Activated naive CD8-positive, alpha-beta T cell treated with anti-CD3 and anti-CD28 coated beads, Interleukin-2, amount 50 U/mL, for 16 hours (primary cell): ENCODE data around the gene CYP2U1.
A peak's percentile ranks its signal among the peaks of the same experiment; 100 is the strongest.

Experiments used
- DNase-seq: peaks from one replicate; pipeline ENCODE4 v3.0.0-alpha.2; 2020; ENCODE audit warnings: low read depth, low spot score

Gene CYP2U1

DNA sequence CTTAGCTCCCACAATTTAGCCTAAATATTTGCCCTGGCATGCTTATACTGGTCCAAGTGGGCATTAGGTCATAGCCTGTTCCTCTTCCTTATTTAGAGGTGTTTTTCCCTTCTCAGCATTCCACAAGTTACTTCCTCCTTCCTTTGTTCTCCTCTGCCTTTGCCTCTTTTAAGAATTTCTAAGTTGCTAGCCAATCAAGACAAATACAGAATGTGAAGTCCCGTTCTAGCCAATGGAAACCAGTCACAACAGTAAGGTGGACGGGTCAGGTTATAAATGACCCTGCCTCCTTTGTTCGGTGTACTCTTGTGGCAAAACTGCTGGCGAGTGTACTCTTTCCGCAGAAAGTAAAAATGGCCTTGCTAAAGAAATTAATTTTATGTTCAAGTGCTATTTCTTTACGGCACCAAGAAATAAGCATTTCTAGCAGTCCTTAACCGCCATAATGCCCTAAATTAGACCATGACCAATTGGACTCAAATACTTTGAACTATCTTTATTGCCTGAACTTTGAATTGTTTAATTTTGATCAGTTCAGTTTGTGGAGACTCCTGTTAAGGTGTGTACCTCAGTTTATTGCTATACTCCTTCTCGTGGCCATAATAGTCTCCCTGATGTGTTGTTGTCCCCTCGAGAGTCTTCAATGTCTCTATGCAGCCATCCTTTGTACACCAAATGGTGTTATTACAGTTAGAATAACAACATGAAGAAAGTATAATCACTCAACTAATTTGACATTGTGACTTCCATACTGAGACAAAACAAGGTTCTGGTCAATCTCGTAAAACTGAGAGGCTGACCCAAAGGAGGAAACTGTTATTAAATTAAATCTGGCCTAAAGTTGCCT is 56.8 kb downstream of the CYP2U1 start:
- no peak for DNase-seq

DNA sequence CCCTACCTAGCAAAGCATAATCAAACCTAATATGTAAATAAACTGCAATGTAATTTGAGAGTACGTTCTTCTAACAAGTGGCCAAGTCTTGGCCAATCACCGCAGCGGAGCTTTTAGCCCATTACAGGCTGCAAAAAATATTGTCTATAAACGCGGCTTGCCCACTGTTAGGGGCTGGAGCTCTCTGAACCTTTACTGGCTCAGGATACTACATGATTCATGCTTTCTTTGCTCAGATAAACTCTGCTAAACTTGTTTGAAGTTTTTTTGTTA is 57.4 kb downstream of the CYP2U1 start:
- DNase-seq: no peak

DNA sequence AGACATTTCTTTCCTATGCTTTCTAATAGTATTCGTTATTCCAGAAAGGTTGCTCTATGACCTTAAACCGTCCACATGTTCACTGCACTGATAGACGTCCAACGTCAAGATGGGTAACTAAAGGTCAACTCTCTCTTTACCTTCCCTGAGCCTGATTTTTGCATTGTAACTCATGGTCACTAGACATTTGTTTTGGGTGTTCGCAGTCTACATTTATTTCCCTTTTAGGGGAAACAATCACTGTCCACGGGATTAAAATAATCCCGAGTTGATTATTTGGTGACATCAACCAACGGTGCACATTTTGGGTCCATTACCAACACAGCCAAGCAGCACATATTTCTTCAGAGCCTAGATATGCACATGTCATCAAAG is 57.8 kb downstream of the CYP2U1 start:
- no peak for DNase-seq

DNA sequence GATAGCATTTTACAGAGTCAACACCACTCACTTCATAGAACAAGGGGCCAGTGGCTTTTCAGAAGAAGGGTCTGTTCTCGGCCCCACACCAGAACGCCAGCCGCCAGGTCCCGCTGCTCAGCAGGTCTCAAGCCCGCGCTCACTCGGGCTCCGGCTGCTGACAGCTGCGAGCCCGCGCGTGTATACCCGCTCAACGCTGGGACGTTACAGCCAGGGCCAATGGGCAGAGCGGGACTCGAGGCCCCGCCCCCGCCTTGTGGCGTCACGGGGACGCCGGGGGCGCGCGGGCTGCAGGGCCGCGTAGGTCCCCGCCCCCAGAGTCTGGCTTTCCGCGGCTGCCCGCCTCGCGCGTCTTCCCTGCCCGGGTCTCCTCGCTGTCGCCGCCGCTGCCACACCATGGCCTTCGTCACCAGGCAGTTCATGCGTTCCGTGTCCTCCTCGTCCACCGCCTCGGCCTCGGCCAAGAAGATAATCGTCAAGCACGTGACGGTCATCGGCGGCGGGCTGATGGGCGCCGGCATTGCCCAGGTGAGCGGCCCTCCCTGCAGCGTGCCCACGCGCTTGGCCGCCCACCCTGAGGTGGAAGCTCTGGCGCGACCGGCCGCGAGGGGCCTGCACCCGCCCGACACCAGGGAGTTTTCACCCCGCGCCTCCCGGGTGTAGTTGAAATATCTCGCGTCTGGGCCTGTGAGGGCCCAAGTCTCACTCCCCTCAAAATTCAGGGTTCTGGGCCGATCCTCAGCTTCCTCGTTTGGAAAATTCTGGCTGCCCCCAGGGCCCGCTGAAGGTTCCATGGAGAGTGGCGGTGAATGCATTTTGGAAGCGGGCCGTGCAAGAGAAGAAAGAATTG is 58.4 kb downstream of the CYP2U1 start, which contains the start of gene HADH:
TSS of gene HADH (plus strand) at position 353 of the 850 bp plus-strand sequence. CDS start at position 397, 44 bp downstream.
- peak; percentile 89 for DNase-seq

DNA sequence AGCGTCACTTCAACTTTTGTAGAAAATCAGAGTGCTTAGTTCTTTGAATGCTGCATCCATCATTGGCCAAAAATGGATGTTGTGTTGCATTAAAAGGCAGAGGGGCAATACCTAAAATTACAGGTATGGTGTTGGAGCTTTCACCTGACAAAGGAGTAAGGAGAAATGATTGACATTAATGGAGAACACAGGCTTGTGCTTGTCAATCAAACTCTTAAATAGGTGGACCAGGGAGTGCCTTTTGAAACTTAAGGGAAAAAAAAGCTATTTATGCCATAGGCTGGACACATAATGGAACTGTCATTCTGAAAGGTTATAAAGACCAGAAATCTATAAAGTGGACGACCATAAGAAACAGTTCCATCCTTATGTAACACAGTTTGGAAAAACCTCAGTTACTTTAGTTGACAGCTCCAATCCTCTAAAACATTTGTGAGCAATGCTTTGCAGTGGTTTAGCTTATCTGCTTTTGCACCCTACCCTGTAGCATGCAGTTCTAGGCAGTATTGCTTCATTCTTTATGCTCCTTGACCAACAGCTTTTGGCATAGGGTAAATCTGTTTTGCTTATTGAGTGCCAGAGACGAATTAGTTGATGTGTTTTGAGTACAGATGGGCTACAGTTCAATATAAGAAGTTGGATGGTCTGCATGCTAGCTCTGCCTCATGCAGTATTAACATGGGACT is 60.7 kb downstream of the CYP2U1 start:
- DNase-seq: no peak

DNA sequence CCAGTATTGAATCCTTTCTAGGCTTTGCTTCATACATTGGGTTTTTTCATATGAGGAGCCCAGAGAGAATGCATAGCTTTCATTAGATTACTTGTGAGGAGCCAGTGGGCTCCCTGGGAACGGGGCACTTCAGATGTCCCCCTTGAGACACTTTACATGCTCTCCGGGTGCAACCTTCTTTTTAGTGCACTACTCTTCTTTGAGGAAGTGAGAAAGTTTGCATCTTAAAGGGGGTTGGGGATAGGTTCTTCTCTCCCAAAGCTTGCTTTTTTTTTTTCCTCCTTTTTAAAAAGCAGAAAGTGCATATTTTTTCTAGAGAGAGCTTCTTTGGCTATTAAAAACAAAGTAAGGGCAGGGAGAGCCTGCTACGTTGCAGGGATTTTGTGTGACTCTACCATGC is 62.6 kb downstream of the CYP2U1 start:
- no peak for DNase-seq

DNA sequence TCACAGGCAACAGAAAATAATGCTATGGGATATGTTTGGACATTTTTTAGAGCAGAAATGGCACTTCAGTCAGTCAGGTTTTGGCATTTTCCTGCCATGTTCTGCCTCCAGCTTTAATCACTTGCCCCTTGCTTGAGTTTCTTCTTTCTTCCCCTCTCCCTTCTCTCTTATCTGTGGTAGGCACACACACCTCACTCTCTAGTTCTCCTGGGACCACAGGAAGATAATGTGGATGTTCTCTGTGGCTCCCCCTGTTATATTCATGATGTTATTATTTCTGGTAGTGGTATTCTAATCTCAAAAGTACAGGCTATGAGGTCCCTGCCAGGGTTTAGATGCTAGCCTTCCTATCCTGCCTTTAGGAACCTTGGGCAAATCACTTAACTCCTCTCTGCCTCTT is 63.5 kb downstream of the CYP2U1 start:
- no peak for DNase-seq

DNA sequence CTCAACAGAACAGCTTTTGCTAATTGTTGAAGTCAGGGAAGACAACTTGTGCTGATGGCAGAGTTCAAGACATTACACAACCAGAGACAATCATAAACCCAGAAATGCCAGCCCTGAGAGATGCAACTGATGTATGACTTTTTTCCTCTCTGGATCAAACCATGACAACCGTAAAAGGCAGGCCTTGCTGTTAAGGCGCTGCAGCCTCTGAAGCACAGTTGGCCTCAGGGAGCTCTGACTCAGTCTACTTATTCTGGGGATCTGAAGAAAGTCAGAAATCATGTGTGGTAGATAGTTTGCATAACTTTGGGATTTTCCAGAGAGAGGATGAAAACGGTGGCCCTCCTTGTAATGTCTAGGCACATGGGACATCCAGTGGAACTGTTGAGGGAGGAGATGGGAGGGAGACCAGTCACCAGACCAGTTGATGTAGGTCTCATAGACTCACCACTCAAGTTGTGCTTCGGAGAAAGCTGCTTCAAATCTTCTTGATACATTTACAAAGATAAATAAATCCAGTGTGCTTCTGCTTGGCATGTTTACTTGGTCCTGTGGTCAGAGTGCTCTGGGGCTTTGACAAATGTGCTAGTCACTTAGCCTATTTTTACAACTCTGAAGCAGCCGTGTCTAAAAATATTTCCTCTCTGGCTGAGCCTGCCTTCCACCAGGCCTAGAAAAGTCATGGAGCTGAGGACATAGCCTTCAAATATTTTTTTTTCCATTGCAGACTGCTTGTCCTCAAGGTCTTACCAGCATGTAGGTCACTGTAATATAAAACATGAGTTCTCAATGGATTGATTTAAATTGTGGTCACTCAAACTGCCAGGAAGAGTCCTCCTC is 65.8 kb downstream of the CYP2U1 start:
- DNase-seq: no peak

DNA sequence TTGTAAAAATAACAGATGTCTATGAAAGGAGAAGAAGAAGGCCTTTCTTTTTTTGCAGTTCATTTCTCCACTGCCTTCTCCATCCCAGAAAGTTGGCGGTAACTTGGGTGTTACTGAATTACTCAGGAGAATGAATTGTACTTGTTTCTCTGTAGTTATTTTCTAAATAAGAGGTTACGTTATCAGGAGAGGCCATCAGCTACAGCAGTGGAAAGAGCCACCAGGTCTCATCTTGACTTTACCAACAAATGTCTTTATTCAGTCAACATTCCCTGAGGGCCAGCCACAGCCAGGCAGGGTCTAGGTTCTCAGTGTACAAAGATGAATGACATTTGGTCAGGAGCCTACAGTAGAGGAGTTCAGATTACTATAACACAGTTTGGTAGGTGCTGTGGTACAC is 66.4 kb downstream of the CYP2U1 start:
- DNase-seq: no peak

DNA sequence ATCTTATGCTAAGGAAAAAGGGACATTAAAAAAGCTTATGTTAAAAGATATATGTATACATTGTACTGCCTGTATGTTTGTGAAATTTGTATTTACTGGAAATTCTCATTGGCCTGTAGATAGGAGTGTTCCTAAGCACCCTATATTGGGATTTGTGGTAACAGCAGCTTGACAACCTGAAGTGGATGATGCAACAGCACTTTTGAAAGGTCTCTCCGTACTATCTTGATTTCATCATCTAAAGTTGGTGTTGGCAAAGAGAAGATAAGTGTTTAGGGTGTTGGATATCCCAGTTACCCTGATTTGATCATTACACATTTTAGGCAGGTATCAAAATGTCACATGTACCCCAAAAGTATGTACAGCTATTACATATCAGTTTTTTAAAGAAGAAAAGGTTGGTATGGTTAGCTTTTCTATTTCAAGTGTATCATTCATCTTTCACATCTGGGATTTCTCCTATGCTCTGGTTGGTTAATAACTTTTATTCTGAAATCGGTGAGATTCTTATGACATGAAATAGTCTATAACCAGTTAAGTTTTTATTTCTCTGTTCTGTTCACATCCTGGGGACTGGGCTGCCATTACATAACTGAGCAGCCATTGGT is 68.7 kb downstream of the CYP2U1 start:
- no peak for DNase-seq

DNA sequence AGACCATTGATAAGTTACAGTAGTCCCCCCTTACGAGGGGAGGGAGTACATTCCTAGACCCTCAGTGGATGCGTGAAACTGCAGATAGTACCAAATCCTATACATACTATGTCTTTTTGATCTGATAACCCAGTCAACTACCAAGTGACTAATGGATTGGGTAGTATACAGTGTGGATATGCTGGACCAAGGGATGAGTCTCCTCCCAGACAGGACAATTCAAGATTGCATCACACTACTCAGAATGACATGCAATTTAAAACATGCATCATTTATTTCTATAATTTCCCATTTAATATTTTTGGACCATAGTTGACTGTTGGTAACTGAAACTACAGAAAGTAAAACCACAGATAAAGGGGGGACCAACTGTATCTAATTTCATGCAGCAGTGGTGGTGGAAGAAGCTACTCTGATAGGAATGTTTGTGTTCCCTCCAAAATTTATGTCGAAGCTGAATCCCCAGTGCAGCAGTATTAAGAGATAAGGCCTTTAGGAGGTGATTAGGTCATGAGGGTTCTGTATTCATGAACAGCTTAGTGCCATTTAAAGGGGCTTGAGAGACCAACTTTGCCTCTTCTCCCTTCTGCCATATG is 70.3 kb downstream of the CYP2U1 start:
- DNase-seq: no peak
